Mesendoderm (in vitro differentiated cells): Measurements from ENCODE around the gene FTCD.
A peak's percentile ranks its signal among the peaks of the same experiment; 100 is the strongest.

Experiments
- DNase-seq: peaks from one replicate; pipeline ENCODE4 v3.0.0; 2013
- H2AK5ac ChIP-seq: 2 replicates; pipeline ENCODE4 v1.6.1; 2013; ENCODE audit warnings: low read length, inconsistent platforms
- H2BK120ac ChIP-seq: 2 replicates; pipeline ENCODE4 v1.6.1; 2013; ENCODE audit warnings: low read depth, mild to moderate bottlenecking, low read length, moderate library complexity, mixed read lengths
- H2BK15ac ChIP-seq: replicated peaks from 2 replicates; pipeline ENCODE4 v1.6.1; 2013; ENCODE audit warnings: low read depth, mild to moderate bottlenecking, moderate library complexity
- H2BK5ac ChIP-seq: 2 replicates; pipeline ENCODE4 v1.6.1; 2013; ENCODE audit warnings: low read length, inconsistent platforms
- H3K18ac ChIP-seq: 2 replicates; pipeline ENCODE4 v1.6.1; 2013; ENCODE audit warnings: mild to moderate bottlenecking, low read length, mixed read lengths
- H3K23ac ChIP-seq: one replicate; pipeline ENCODE4 v1.6.1; 2013; ENCODE audit warnings: low read length
- H3K27ac ChIP-seq: 2 replicates; pipeline ENCODE4 v1.5.1; 2013; ENCODE audit warnings: low read depth, mild to moderate bottlenecking, inconsistent platforms, low read length, moderate library complexity
- H3K27me3 ChIP-seq: 2 replicates; pipeline ENCODE4 v1.6.1; 2013; ENCODE audit warnings: low read length, control low read depth, mild to moderate bottlenecking, inconsistent platforms; ENCODE audit not compliant: insufficient read depth, poor library complexity
- H3K36me3 ChIP-seq: 2 replicates; pipeline ENCODE4 v1.6.1; 2013; ENCODE audit warnings: low read length, inconsistent platforms; ENCODE audit not compliant: control insufficient read depth, insufficient read depth
- H3K4ac ChIP-seq: one replicate; pipeline ENCODE4 v1.6.1; 2013; ENCODE audit warnings: low read depth, mild to moderate bottlenecking, low read length, moderate library complexity
- H3K4me1 ChIP-seq: 2 replicates; pipeline ENCODE4 v1.6.1; 2013; ENCODE audit warnings: low read depth, low read length, inconsistent platforms; ENCODE audit not compliant: control insufficient read depth
- H3K4me2 ChIP-seq: 2 replicates; pipeline ENCODE4 v1.6.1; 2013; ENCODE audit warnings: low read length
- H3K4me3 ChIP-seq: 2 replicates; pipeline ENCODE4 v1.5.1; 2013; ENCODE audit warnings: mild to moderate bottlenecking, low read length
- H3K56ac ChIP-seq: one replicate; pipeline ENCODE4 v1.6.1; 2013; ENCODE audit warnings: low read length
- H3K79me1 ChIP-seq: 2 replicates; pipeline ENCODE4 v1.6.1; 2013; ENCODE audit warnings: low read length, inconsistent platforms
- H3K79me2 ChIP-seq: 2 replicates; pipeline ENCODE4 v1.6.1; 2013; ENCODE audit warnings: mild to moderate bottlenecking, low read length; ENCODE audit not compliant: control insufficient read depth, insufficient read depth
- H3K9ac ChIP-seq: 2 replicates; pipeline ENCODE4 v1.6.1; 2013; ENCODE audit warnings: low read length, inconsistent platforms
- H4K5ac ChIP-seq: one replicate; pipeline ENCODE4 v1.6.1; 2013; ENCODE audit warnings: low read length
- H4K8ac ChIP-seq: one replicate; pipeline ENCODE4 v1.6.1; 2013; ENCODE audit warnings: low read depth, mild to moderate bottlenecking, control low read depth, low read length, moderate library complexity
- WGBS: extraction: QIAGEN DNeasy Blood & Tissue Kit; methylation state at CpG from one replicate; pipeline ENCODE4 v1.1.7; 2013; ENCODE audit warnings: low lambda C conversion rate, missing lambda C conversion rate; ENCODE audit not compliant: insufficient coverage; ENCODE audit errors: extremely low coverage; 5-methylcytosine and 5-hydroxymethylcytosine counted together

FTCD gene

DNA sequence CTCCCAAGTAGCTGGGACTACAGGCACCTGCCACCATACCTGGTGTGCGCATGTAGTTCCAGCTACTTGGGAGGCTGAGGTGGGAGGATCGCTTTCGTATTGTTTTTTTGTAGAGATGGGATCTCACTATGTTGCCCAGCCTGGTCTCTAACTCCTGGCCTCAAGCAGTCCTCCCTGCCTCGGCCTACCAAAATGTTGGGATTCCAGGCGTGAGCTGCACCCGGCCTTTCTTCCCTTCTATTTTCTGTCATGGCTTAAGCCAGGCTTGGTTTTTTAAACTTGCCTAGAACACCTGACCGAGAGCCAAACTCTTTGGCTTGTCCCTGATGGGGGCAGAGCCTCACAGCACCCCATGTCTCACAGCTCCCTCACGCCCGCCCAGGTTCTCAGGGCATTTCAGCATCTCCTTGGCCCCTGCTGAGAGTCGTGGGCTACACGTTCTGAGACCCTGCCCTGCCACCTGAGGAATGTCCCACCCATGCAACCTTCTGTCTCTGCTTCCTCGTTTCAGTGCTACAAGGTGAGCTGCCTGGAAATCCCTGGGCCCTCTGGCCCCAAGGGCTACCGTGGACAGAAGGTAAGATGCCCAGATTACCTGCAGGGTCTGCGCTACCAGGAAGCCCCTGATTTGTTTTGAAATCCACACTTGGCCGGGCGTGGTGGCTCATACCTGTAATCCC, 41.7 kb downstream of the FTCD start:
- WGBS: no CpG with 5 or more reads among the region's 16 CpGs
- no peak overlapping the region for H3K4me2 ChIP-seq
- H4K5ac ChIP-seq: no peak overlapping the region
- H4K8ac ChIP-seq: no peak overlapping the region
- no peak overlapping the region for H3K23ac ChIP-seq
- H3K4me1 ChIP-seq: no peaks in the 10 kb centered on the region
- no peak overlapping the region for H3K18ac ChIP-seq
- H2BK5ac ChIP-seq: no peak overlapping the region
- H3K56ac ChIP-seq: no peak overlapping the region
- H3K4ac ChIP-seq: no peak overlapping the region
- H3K9ac ChIP-seq: no peak overlapping the region
- no peak for DNase-seq
- no peak overlapping the region for H3K4me3 ChIP-seq
- no peaks in the 10 kb centered on the region for H3K27me3 ChIP-seq
- peaks cover 5% of the 10 kb centered on the region for H3K79me1 ChIP-seq
- no peak overlapping the region for H2BK120ac ChIP-seq
- peaks cover 17% of the 10 kb centered on the region for H3K36me3 ChIP-seq
- peaks cover 1% of the 10 kb centered on the region for H3K79me2 ChIP-seq
- no peak overlapping the region for H2BK15ac ChIP-seq
- no peak overlapping the region for H2AK5ac ChIP-seq
- no peak overlapping the region for H3K27ac ChIP-seq

DNA sequence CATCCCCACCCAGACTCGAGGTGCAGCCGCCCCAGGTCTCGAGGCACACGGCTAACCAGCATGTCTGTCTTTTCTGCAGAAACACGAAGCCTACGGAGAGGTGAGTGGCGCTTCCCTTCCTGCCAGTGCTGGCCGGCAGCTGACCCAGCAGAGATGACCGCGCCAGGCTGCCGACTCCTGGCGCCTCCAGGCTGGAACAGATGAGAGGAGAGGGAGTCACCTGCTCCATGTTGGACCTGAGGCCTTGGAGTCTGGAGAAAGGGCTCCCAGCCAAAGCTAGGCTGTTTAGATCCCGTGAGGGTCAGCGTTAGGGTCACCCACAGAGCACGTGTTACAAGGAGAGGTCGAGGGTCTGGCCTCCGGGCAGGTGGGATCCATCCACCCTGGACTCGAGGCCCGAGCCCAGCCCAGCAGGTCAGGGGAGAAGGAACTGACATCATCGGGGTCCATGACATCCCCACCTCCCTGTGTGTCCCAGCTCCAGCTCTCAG, 42.6 kb downstream of the FTCD start:
- Histone ChIP-seq H3K4ac (no peak overlapping the region), H3K27ac (no peak overlapping the region), H4K8ac (no peak overlapping the region), H3K79me2 (peaks cover 2% of the 10 kb centered on the region), H3K9ac (no peak overlapping the region), H2BK15ac (no peak overlapping the region), H4K5ac (no peak overlapping the region), H3K56ac (no peak overlapping the region), H3K36me3 (peaks cover 17% of the 10 kb centered on the region), H2AK5ac (no peak overlapping the region), H2BK5ac (no peak overlapping the region), H3K27me3 (no peaks in the 10 kb centered on the region), H2BK120ac (no peak overlapping the region), H3K4me2 (no peak overlapping the region), H3K4me1 (no peaks in the 10 kb centered on the region), H3K18ac (no peak overlapping the region), H3K23ac (no peak overlapping the region), H3K4me3 (no peak overlapping the region), H3K79me1 (peaks cover 5% of the 10 kb centered on the region)
- no CpG with 5 or more reads among the region's 20 CpGs for WGBS
- no peak for DNase-seq

DNA sequence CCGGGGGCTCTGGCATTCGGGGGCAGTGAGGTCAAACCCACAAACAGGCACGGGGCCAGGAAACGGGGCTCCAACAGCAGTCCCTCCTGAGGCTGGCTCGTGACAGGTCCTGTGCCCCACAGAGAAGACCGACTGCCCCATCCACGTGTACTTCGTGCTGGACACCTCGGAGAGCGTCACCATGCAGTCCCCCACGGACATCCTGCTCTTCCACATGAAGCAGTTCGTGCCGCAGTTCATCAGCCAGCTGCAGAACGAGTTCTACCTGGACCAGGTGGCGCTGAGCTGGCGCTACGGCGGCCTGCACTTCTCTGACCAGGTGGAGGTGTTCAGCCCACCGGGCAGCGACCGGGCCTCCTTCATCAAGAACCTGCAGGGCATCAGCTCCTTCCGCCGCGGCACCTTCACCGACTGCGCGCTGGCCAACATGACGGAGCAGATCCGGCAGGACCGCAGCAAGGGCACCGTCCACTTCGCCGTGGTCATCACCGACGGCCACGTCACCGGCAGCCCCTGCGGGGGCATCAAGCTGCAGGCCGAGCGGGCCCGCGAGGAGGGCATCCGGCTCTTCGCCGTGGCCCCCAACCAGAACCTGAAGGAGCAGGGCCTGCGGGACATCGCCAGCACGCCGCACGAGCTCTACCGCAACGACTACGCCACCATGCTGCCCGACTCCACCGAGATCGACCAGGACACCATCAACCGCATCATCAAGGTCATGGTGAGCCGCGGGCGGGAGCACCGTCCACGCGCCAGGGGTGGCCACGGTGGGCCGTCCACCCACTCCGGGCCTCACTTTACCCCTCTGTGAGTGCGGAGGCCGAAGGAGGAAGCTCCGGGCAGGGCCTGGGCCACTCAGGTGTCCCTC, 43.3 kb downstream of the FTCD start:
- Histone ChIP-seq H4K8ac (no peak overlapping the region), H3K9ac (no peak overlapping the region), H4K5ac (no peak overlapping the region), H3K79me1 (peaks cover 5% of the 10 kb centered on the region), H3K27me3 (no peaks in the 10 kb centered on the region), H2BK120ac (no peak overlapping the region), H3K79me2 (peaks cover 2% of the 10 kb centered on the region), H3K36me3 (peaks cover 14% of the 10 kb centered on the region), H2BK15ac (no peak overlapping the region), H3K4me3 (no peak overlapping the region), H3K18ac (no peak overlapping the region), H3K56ac (no peak overlapping the region), H2BK5ac (no peak overlapping the region), H3K27ac (no peak overlapping the region), H3K23ac (no peak overlapping the region), H3K4ac (no peak overlapping the region), H3K4me2 (no peak overlapping the region), H2AK5ac (no peak overlapping the region), H3K4me1 (no peaks in the 10 kb centered on the region)
- DNase-seq: no peak
- no CpG with 5 or more reads among the region's 69 CpGs for WGBS

DNA sequence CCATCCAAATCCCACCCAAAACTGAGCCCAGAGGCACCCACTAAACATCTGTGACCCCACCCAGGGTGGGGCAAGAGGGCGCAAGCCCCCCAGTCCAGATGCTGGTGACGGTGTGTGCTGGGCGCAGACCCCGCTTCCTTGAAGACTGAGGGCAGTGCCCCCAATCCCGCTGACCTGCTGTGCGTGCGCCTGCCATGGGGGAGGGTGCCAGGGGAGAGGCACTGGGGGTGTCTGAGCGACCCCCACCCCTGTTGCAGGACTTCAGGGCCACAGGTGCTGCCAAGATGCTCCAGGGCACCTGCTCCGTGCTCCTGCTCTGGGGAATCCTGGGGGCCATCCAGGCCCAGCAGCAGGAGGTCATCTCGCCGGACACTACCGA, 44.2 kb downstream of the FTCD start:
- Histone ChIP-seq H3K27ac (no peak overlapping the region), H3K4ac (no peak overlapping the region), H3K79me1 (peaks cover 7% of the 10 kb centered on the region), H2BK5ac (no peak overlapping the region), H2BK15ac (no peak overlapping the region), H4K8ac (no peak overlapping the region), H2AK5ac (no peak overlapping the region), H3K27me3 (no peaks in the 10 kb centered on the region), H3K36me3 (peaks cover 12% of the 10 kb centered on the region), H4K5ac (no peak overlapping the region), H3K4me3 (no peak overlapping the region), H3K9ac (no peak overlapping the region), H3K18ac (no peak overlapping the region), H2BK120ac (no peak overlapping the region), H3K23ac (no peak overlapping the region), H3K56ac (no peak overlapping the region), H3K4me2 (no peak overlapping the region), H3K79me2 (peaks cover 3% of the 10 kb centered on the region), H3K4me1 (no peaks in the 10 kb centered on the region)
- no CpG with 5 or more reads among the region's 12 CpGs for WGBS
- DNase-seq: no peak

- Histone ChIP-seq H3K36me3 (peaks cover 12% of the 10 kb centered on the region), H3K79me2 (peaks cover 3% of the 10 kb centered on the region), H3K4me2 (no peak overlapping the region), H2AK5ac (no peak overlapping the region), H2BK15ac (no peak overlapping the region), H3K79me1 (peaks cover 7% of the 10 kb centered on the region), H3K4ac (no peak overlapping the region), H3K27ac (no peak overlapping the region), H3K4me3 (no peak overlapping the region), H2BK5ac (no peak overlapping the region), H3K27me3 (no peaks in the 10 kb centered on the region), H3K18ac (no peak overlapping the region), H3K4me1 (no peaks in the 10 kb centered on the region), H3K23ac (no peak overlapping the region), H3K9ac (no peak overlapping the region), H4K5ac (no peak overlapping the region), H3K56ac (no peak overlapping the region), H4K8ac (no peak overlapping the region), H2BK120ac (no peak overlapping the region)
- DNase-seq: peak; percentile 36
- no CpG with 5 or more reads among the region's 20 CpGs for WGBS
These were observed 44.7 kb downstream of the FTCD start for GRCh38 chr21:46110499-46111192.
